Ascending aorta (tissue), 2 donors: ENCODE data around the gene ERC1. TPM values are rescaled to one million over a fixed set of nuclear protein-coding genes. Genes with fewer than 3 reads are reported as not detected.

ENCODE experiments used
- DNase-seq, 2 donors: peaks; one replicate each; pipeline ENCODE4 v3.0.0-alpha.2; 2019; ENCODE audit warnings: low spot score in 2 of 2
- H3K27ac ChIP-seq, 2 donors: fragments of 200-600 bp; sonication (generic); one replicate each; pipeline ENCODE4 v1.5.1; 2016 to 2017; ENCODE audit warnings: mild to moderate bottlenecking in 1 of 2
- H3K27me3 ChIP-seq: fragments of 200-600 bp; sonication (generic); one replicate; pipeline ENCODE4 v1.5.1; 2017
- H3K36me3 ChIP-seq, 2 donors: fragments of 200-600 bp; sonication (generic); one replicate each; pipeline ENCODE4 v1.5.1; 2016
- H3K4me1 ChIP-seq, 2 donors: fragments of 200-600 bp; sonication (generic); one replicate each; pipeline ENCODE4 v1.5.1; 2016 to 2017; ENCODE audit warnings: mild to moderate bottlenecking in 1 of 2
- H3K4me3 ChIP-seq, 2 donors: fragments of 200-600 bp; sonication (generic); one replicate each; pipeline ENCODE4 v1.5.1; 2016 to 2017; ENCODE audit warnings: mild to moderate bottlenecking in 1 of 2
- H3K9me3 ChIP-seq, 2 donors: fragments of 200-600 bp; sonication (generic); one replicate each; pipeline ENCODE4 v1.5.1; 2016
- CTCF ChIP-seq, 3 experiments: fragments of 200-600 bp in 2 of 3; fragments of 450-650 bp in 1 of 3; sonication (generic) in 2 of 3; IDR thresholded peaks; one replicate each; pipeline ENCODE4 v1.5.1; 2016 to 2019; ENCODE audit warnings: antibody characterized with exemption in 3 of 3, mild to moderate bottlenecking in 1 of 3, moderate library complexity in 1 of 3
- intact Hi-C: fragments of 100-400 bp; cut with DNase I; formaldehyde crosslinking; loops from one replicate; pipeline ENCODE4 v1.15.1; 2023
- total RNA-seq: library from RNA; depleted of rRNA; stranded (reverse); fragments of >200 nt; gene quantifications from one replicate; pipeline ENCODE4 v1.1.0, GENCODE V29; 2016

Gene ERC1
- total RNA-seq, 1 donor from 2014 or later, result 41.4 TPM

GRCh38 chr12:1063852-1064251 is 72.8 kb downstream of the ERC1 start:
- Histone ChIP-seq H3K9me3 (peaks cover 18 to 36% of the 10 kb centered on the region in 2 donors), H3K27ac (no peak overlapping the region), H3K36me3 (no peaks in the 10 kb centered on the region), H3K4me1 (no peaks in the 10 kb centered on the region), H3K4me3 (no peak overlapping the region), H3K27me3 (no peaks in the 10 kb centered on the region)
- intact Hi-C loops, result no loop called here
- no peak for DNase-seq
- no peak for TF ChIP-seq CTCF (IDR thresholded peaks at IDR 0.05)

GRCh38 chr12:1064317-1064716 is 73.3 kb downstream of the ERC1 start:
- no peaks in the 10 kb centered on the region for H3K4me1 ChIP-seq
- H3K9me3 ChIP-seq, result peaks cover 18 to 31% of the 10 kb centered on the region in 2 donors
- no peak overlapping the region for H3K27ac ChIP-seq
- no peak for DNase-seq
- no peaks in the 10 kb centered on the region for H3K36me3 ChIP-seq
- no peak overlapping the region for H3K4me3 ChIP-seq
- H3K27me3 ChIP-seq, result no peaks in the 10 kb centered on the region
- no peak for TF ChIP-seq CTCF (IDR thresholded peaks at IDR 0.05)
- intact Hi-C loops, result no loop called here

- Histone ChIP-seq H3K4me3 (no peak overlapping the region), H3K9me3 (peaks cover 18 to 28% of the 10 kb centered on the region in 2 donors), H3K4me1 (no peaks in the 10 kb centered on the region), H3K36me3 (no peaks in the 10 kb centered on the region), H3K27ac (no peak overlapping the region), H3K27me3 (no peaks in the 10 kb centered on the region)
- intact Hi-C loops, result no loop called here
- TF ChIP-seq CTCF (IDR thresholded peaks at IDR 0.05), result no peak
- no peak for DNase-seq
Measured at GRCh38 chr12:1065629-1066028, 74.6 kb downstream of the ERC1 start.

GRCh38 chr12:1069846-1070245 is 78.8 kb downstream of the ERC1 start:
- no peak overlapping the region for H3K27ac ChIP-seq
- no peak for DNase-seq
- TF ChIP-seq CTCF (IDR thresholded peaks at IDR 0.05), result no peak
- no peaks in the 10 kb centered on the region for H3K27me3 ChIP-seq
- H3K9me3 ChIP-seq, result peaks cover 3 to 5% of the 10 kb centered on the region in 2 donors
- no peaks in the 10 kb centered on the region for H3K4me1 ChIP-seq
- intact Hi-C loops, result no loop called here
- no peaks in the 10 kb centered on the region for H3K36me3 ChIP-seq
- no peak overlapping the region for H3K4me3 ChIP-seq

GRCh38 chr12:1071182-1071581 is 80.2 kb downstream of the ERC1 start:
- Histone ChIP-seq H3K36me3 (no peaks in the 10 kb centered on the region), H3K4me3 (no peak overlapping the region), H3K4me1 (no peaks in the 10 kb centered on the region), H3K27me3 (no peaks in the 10 kb centered on the region), H3K9me3 (no peaks in the 10 kb centered on the region), H3K27ac (no peak overlapping the region)
- TF ChIP-seq CTCF (IDR thresholded peaks at IDR 0.05), result no peak
- intact Hi-C loops, result no loop called here
- DNase-seq, result no peak

- no peak for DNase-seq
- no peaks in the 10 kb centered on the region for H3K36me3 ChIP-seq
- no peaks in the 10 kb centered on the region for H3K27me3 ChIP-seq
- H3K4me3 ChIP-seq, result no peak overlapping the region
- H3K9me3 ChIP-seq, result no peaks in the 10 kb centered on the region
- no peak overlapping the region for H3K27ac ChIP-seq
- TF ChIP-seq CTCF (IDR thresholded peaks at IDR 0.05), result no peak
- intact Hi-C loops, result no loop called here
- H3K4me1 ChIP-seq, result peaks cover 0 to 8% of the 10 kb centered on the region in 2 donors
Measured at GRCh38 chr12:1073652-1074051, 82.6 kb downstream of the ERC1 start.
